ENCODE results near the gene METTL25B.

METTL25B gene

GRCh38 chr1:156727926-156728598 lies at the start of gene METTL25B:
Gene METTL25B (plus strand): TSS chr1:156728469. CDS start chr1:156729105, 636 bp downstream.
- FAIRE-seq: no peak

GRCh38 chr1:156680056-156680455 lies 48.2 kb upstream of the METTL25B start:
- no peak for FAIRE-seq

- no peak for FAIRE-seq
Measured at GRCh38 chr1:156681196-156681960, 46.9 kb upstream of the METTL25B start.

GRCh38 chr1:156682166-156682890 lies 45.9 kb upstream of the METTL25B start:
- no peak for FAIRE-seq

- no peak for FAIRE-seq
Measured at GRCh38 chr1:156684227-156684782, 44.0 kb upstream of the METTL25B start.

- no peak for FAIRE-seq
Measured at GRCh38 chr1:156689035-156689952, 39.0 kb upstream of the METTL25B start.

- FAIRE-seq: no peak
Measured at GRCh38 chr1:156689953-156690674, 38.2 kb upstream of the METTL25B start.

- no peak for FAIRE-seq
Measured at GRCh38 chr1:156690675-156691036, 37.6 kb upstream of the METTL25B start.

GRCh38 chr1:156691191-156691590 lies 37.1 kb upstream of the METTL25B start:
- no peak for FAIRE-seq

GRCh38 chr1:156691665-156692440 lies 36.4 kb upstream of the METTL25B start:
- FAIRE-seq: no peak

- FAIRE-seq: no peak
Measured at GRCh38 chr1:156692441-156692924, 35.8 kb upstream of the METTL25B start.

- FAIRE-seq: no peak
Measured at GRCh38 chr1:156692925-156693847, 35.1 kb upstream of the METTL25B start.

- no peak for FAIRE-seq
Measured at GRCh38 chr1:156693848-156694689, 34.2 kb upstream of the METTL25B start.

- no peak for FAIRE-seq
Measured at GRCh38 chr1:156694690-156694962, 33.6 kb upstream of the METTL25B start.

- no peak for FAIRE-seq
Measured at GRCh38 chr1:156696755-156697154, 31.5 kb upstream of the METTL25B start.

- no peak for FAIRE-seq
Measured at GRCh38 chr1:156697481-156697880, 30.8 kb upstream of the METTL25B start.

- FAIRE-seq: no peak
Measured at GRCh38 chr1:156698995-156699394, 29.3 kb upstream of the METTL25B start.

GRCh38 chr1:156700736-156701531 lies 27.3 kb upstream of the METTL25B start:
- FAIRE-seq: no peak
